HEK293 (cell line): ENCODE data around the gene IDUA.

ENCODE experiments used
- ZNF184 ChIP-seq: fragments of 450-650 bp; IDR thresholded peaks from 2 replicates; pipeline ENCODE4 v1.5.1; 2018; ENCODE audit warnings: missing biosample characterization, mild to moderate bottlenecking, missing genetic modification characterization
- ZNF274 ChIP-seq, 2 experiments: fragments of 200-500 bp in 1 of 2; fragments of 450-650 bp in 1 of 2; sonication (Bioruptor generic) in 1 of 2; formaldehyde crosslinking in 1 of 2; IDR thresholded peaks; 2 replicates each; pipeline versions ENCODE4 v1.5.1 to v1.6.1; 2014 to 2016; ENCODE audit warnings: borderline replicate concordance in 1 of 2, inconsistent platforms in 1 of 2, low read length in 1 of 2, missing biosample characterization in 1 of 2, missing genetic modification characterization in 1 of 2
- ZNF473 ChIP-seq: fragments of 450-650 bp; formaldehyde crosslinking; IDR thresholded peaks from 2 replicates; pipeline ENCODE4 v1.5.1; 2017; ENCODE audit warnings: missing biosample characterization, missing genetic modification characterization
- ZNF501 ChIP-seq: fragments of 450-650 bp; formaldehyde crosslinking; IDR thresholded peaks from 2 replicates; pipeline ENCODE4 v1.5.1; 2016; ENCODE audit warnings: missing biosample characterization, missing genetic modification characterization
- ZNF626 ChIP-seq: fragments of 450-650 bp; sonication (Bioruptor Pico); formaldehyde crosslinking; IDR thresholded peaks from 2 replicates; pipeline ENCODE4 v1.5.1; 2018; ENCODE audit warnings: missing biosample characterization, missing genetic modification characterization, inconsistent platforms
- ZNF660 ChIP-seq: fragments of 450-650 bp; IDR thresholded peaks from 2 replicates; pipeline ENCODE4 v1.5.1; 2018; ENCODE audit warnings: missing biosample characterization, mild to moderate bottlenecking, missing genetic modification characterization
- TF ChIP-seq, protein P1 (sequence below): fragments of 450-650 bp; formaldehyde crosslinking; IDR thresholded peaks from 2 replicates; pipeline ENCODE4 v1.5.1; 2016; ENCODE audit warnings: missing biosample characterization, missing genetic modification characterization
- TF ChIP-seq, protein P2 (sequence below): fragments of 450-650 bp; formaldehyde crosslinking; IDR thresholded peaks from 2 replicates; pipeline ENCODE4 v1.5.1; 2017; ENCODE audit warnings: missing biosample characterization, missing genetic modification characterization
- TF ChIP-seq, protein P3 (sequence below): fragments of 450-650 bp; formaldehyde crosslinking; IDR thresholded peaks from 2 replicates; pipeline ENCODE4 v1.5.1; 2016; ENCODE audit warnings: missing biosample characterization, missing genetic modification characterization, borderline replicate concordance

DNA sequence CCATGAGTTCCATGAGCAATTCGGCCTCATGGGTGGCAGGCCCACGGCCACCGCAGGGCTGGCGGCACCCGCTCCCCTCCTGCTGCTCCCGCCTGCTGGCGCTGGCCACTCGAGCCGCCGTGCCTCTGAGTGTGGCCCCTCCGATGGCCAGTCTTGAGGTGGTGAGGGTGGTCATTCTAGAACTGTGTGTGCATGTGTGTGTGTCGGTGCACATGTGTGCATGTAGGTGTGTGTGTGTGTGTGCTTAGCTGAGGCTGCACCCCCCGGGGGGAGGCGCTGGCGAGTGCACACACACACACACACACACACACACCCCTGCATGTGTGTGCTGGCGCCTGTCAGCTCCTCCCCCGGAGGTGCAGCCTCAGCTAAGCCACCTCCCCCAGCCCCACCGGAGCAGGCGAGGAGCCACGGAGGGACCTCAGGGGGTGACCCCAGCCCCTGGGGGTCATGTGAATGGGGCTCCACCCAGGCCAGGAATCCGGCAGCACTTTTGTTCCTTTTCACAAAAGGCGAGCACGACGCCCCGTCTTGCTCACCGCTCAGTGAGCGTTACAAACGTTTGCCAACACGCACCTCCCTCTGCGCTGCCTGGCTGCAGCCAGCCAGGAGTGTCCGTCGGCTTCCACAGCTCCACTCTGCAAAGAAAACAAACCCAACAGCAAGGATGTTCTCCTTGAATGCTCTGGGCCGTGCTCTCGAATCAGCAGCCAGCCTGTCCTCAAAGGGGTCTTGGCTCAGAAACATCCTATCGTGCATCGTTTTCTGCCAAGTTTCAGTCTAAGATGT, 54.5 kb downstream of the IDUA start:
- TF ChIP-seq, protein P1, sequence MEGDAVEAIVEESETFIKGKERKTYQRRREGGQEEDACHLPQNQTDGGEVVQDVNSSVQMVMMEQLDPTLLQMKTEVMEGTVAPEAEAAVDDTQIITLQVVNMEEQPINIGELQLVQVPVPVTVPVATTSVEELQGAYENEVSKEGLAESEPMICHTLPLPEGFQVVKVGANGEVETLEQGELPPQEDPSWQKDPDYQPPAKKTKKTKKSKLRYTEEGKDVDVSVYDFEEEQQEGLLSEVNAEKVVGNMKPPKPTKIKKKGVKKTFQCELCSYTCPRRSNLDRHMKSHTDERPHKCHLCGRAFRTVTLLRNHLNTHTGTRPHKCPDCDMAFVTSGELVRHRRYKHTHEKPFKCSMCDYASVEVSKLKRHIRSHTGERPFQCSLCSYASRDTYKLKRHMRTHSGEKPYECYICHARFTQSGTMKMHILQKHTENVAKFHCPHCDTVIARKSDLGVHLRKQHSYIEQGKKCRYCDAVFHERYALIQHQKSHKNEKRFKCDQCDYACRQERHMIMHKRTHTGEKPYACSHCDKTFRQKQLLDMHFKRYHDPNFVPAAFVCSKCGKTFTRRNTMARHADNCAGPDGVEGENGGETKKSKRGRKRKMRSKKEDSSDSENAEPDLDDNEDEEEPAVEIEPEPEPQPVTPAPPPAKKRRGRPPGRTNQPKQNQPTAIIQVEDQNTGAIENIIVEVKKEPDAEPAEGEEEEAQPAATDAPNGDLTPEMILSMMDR (tag by site-specific recombination): no peak
- TF ChIP-seq ZNF274 (IDR thresholded peaks at IDR 0.05; ENCODE audit: low read length): no peak
- no peak for TF ChIP-seq ZNF274 (tag by site-specific recombination; IDR thresholded peaks at IDR 0.05; ENCODE audit: borderline replicate concordance)
- TF ChIP-seq ZNF473: no peak
- TF ChIP-seq, protein P2, sequence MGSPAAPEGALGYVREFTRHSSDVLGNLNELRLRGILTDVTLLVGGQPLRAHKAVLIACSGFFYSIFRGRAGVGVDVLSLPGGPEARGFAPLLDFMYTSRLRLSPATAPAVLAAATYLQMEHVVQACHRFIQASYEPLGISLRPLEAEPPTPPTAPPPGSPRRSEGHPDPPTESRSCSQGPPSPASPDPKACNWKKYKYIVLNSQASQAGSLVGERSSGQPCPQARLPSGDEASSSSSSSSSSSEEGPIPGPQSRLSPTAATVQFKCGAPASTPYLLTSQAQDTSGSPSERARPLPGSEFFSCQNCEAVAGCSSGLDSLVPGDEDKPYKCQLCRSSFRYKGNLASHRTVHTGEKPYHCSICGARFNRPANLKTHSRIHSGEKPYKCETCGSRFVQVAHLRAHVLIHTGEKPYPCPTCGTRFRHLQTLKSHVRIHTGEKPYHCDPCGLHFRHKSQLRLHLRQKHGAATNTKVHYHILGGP (tag by site-specific recombination): no peak
- TF ChIP-seq, protein P3, sequence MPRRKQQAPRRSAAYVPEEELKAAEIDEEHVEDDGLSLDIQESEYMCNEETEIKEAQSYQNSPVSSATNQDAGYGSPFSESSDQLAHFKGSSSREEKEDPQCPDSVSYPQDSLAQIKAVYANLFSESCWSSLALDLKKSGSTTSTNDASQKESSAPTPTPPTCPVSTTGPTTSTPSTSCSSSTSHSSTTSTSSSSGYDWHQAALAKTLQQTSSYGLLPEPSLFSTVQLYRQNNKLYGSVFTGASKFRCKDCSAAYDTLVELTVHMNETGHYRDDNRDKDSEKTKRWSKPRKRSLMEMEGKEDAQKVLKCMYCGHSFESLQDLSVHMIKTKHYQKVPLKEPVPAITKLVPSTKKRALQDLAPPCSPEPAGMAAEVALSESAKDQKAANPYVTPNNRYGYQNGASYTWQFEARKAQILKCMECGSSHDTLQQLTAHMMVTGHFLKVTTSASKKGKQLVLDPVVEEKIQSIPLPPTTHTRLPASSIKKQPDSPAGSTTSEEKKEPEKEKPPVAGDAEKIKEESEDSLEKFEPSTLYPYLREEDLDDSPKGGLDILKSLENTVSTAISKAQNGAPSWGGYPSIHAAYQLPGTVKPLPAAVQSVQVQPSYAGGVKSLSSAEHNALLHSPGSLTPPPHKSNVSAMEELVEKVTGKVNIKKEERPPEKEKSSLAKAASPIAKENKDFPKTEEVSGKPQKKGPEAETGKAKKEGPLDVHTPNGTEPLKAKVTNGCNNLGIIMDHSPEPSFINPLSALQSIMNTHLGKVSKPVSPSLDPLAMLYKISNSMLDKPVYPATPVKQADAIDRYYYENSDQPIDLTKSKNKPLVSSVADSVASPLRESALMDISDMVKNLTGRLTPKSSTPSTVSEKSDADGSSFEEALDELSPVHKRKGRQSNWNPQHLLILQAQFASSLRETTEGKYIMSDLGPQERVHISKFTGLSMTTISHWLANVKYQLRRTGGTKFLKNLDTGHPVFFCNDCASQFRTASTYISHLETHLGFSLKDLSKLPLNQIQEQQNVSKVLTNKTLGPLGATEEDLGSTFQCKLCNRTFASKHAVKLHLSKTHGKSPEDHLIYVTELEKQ (tag by site-specific recombination): no peak
- no peak for TF ChIP-seq ZNF660 (tag by site-specific recombination)
- no peak for TF ChIP-seq ZNF501 (tag by site-specific recombination)
- TF ChIP-seq ZNF184 (tag by site-specific recombination): no peak
- TF ChIP-seq ZNF626 (tag by site-specific recombination): no peak
